Measurements from ENCODE around the gene CARD11.

CARD11 gene

GRCh38 chr7:3020416-3020815, 23.3 kb downstream of the CARD11 start:
- no peak for DNase-seq (ENCODE audit: low spot score)

- no peak for DNase-seq (ENCODE audit: low spot score)
These were observed 23.9 kb downstream of the CARD11 start for GRCh38 chr7:3019801-3020200.

GRCh38 chr7:3013975-3014792, 29.5 kb downstream of the CARD11 start:
- DNase-seq (ENCODE audit: low spot score), result no peak

GRCh38 chr7:3011211-3011852, 32.3 kb downstream of the CARD11 start:
- no peak for DNase-seq (ENCODE audit: low spot score)

- DNase-seq (ENCODE audit: low spot score), result no peak
These were observed 33.5 kb downstream of the CARD11 start for GRCh38 chr7:3010161-3010560.

GRCh38 chr7:3009086-3009485, 34.6 kb downstream of the CARD11 start:
- DNase-seq (ENCODE audit: low spot score), result no peak

GRCh38 chr7:3008386-3008785, 35.3 kb downstream of the CARD11 start:
- DNase-seq (ENCODE audit: low spot score), result no peak

- DNase-seq (ENCODE audit: low spot score), result no peak
These were observed 36.0 kb downstream of the CARD11 start for GRCh38 chr7:3007696-3008095.

GRCh38 chr7:3005257-3005656, 38.4 kb downstream of the CARD11 start:
- DNase-seq (ENCODE audit: low spot score), result no peak

- no peak for DNase-seq (ENCODE audit: low spot score)
These were observed 39.7 kb downstream of the CARD11 start for GRCh38 chr7:3003936-3004335.

- no peak for DNase-seq (ENCODE audit: low spot score)
These were observed 41.0 kb downstream of the CARD11 start for GRCh38 chr7:3002631-3003030.

GRCh38 chr7:3000566-3000965, 43.1 kb downstream of the CARD11 start:
- no peak for DNase-seq (ENCODE audit: low spot score)

GRCh38 chr7:2999078-2999500, 44.6 kb downstream of the CARD11 start:
- no peak for DNase-seq (ENCODE audit: low spot score)

GRCh38 chr7:2997014-2997413, 46.7 kb downstream of the CARD11 start:
- no peak for DNase-seq (ENCODE audit: low spot score)

GRCh38 chr7:2996141-2996540, 47.5 kb downstream of the CARD11 start:
- no peak for DNase-seq (ENCODE audit: low spot score)

GRCh38 chr7:2993868-2994267, 49.8 kb downstream of the CARD11 start:
- no peak for DNase-seq (ENCODE audit: low spot score)

GRCh38 chr7:2993396-2993795, 50.3 kb downstream of the CARD11 start:
- DNase-seq (ENCODE audit: low spot score), result no peak

GRCh38 chr7:2990949-2991470, 52.7 kb downstream of the CARD11 start:
- DNase-seq (ENCODE audit: low spot score), result no peak

GRCh38 chr7:2986561-2986960, 57.1 kb downstream of the CARD11 start:
- DNase-seq (ENCODE audit: low spot score), result no peak

- DNase-seq (ENCODE audit: low spot score), result no peak
These were observed 57.8 kb downstream of the CARD11 start for GRCh38 chr7:2985866-2986265.

- DNase-seq (ENCODE audit: low spot score), result no peak
These were observed 59.6 kb downstream of the CARD11 start for GRCh38 chr7:2984091-2984490.

- DNase-seq (ENCODE audit: low spot score), result no peak
These were observed 60.1 kb downstream of the CARD11 start for GRCh38 chr7:2983586-2983985.

- no peak for DNase-seq (ENCODE audit: low spot score)
These were observed 60.8 kb downstream of the CARD11 start for GRCh38 chr7:2982831-2983230.
